H1 (cell line): ENCODE results near the gene AURKAIP1. TPM values are rescaled to one million over a fixed set of nuclear protein-coding genes. Genes with fewer than 3 reads are reported as not detected.

ENCODE experiments used
- CTCF ChIA-PET: fragments of 300-600 bp; sonication (Branson Sonifier 250); formaldehyde crosslinking; loops from one replicate; lab custom pipeline; 2021; ENCODE audit not compliant: partially characterized antibody; lab: Charles Lee
- POLR2A ChIA-PET: fragments of 300-600 bp; sonication (Branson Sonifier 250); formaldehyde crosslinking; loops from one replicate; lab custom pipeline; 2021; ENCODE audit warnings: inconsistent platforms; ENCODE audit not compliant: partially characterized antibody; lab: Charles Lee
- DNase-seq, 2 experiments: peaks; one replicate each; pipeline versions ENCODE4 v3.0.0 to v3.0.0-alpha.2; 2010 to 2022; ENCODE audit warnings: low spot score in 2 of 2, low read depth in 1 of 2, mixed read lengths in 1 of 2
- FAIRE-seq: peaks from 2 replicates; lab custom pipeline; 2011; peaks lifted over from hg19 to GRCh38; lab: Jason Lieb, UNC
- H2AFZ ChIP-seq: 2 replicates; pipeline ENCODE4 v1.8.1; 2012; ENCODE audit warnings: low read length, inconsistent platforms
- H2AK5ac ChIP-seq: 2 replicates; pipeline ENCODE4 v1.6.1; 2013; ENCODE audit warnings: low read depth, low read length
- H2BK120ac ChIP-seq: replicated peaks from 2 replicates; pipeline ENCODE3; 2013; ENCODE audit warnings: low read depth, low read length, inconsistent platforms
- H2BK12ac ChIP-seq: 2 replicates; pipeline ENCODE4 v1.6.1; 2013; ENCODE audit warnings: low read depth, low read length
- H2BK15ac ChIP-seq: 2 replicates; pipeline ENCODE4 v1.6.1; 2013; ENCODE audit warnings: low read length
- H2BK20ac ChIP-seq: 2 replicates; pipeline ENCODE4 v1.6.1; 2013; ENCODE audit warnings: low read length
- H2BK5ac ChIP-seq: 2 replicates; pipeline ENCODE4 v1.6.1; 2013; ENCODE audit warnings: low read depth, low read length
- H3K14ac ChIP-seq: 2 replicates; pipeline ENCODE4 v1.6.1; 2013; ENCODE audit warnings: inconsistent platforms; ENCODE audit not compliant: insufficient read length
- H3K18ac ChIP-seq: 2 replicates; pipeline ENCODE4 v1.6.1; 2013; ENCODE audit warnings: low read length; ENCODE audit errors: extremely low read depth
- H3K23ac ChIP-seq: 2 replicates; pipeline ENCODE4 v1.6.1; 2013; ENCODE audit warnings: inconsistent platforms; ENCODE audit not compliant: insufficient read length
- H3K23me2 ChIP-seq: 2 replicates; pipeline ENCODE4 v1.6.1; 2013; ENCODE audit warnings: low read depth, low read length
- H3K27ac ChIP-seq: 2 replicates; pipeline ENCODE4 v1.6.1; 2011; ENCODE audit warnings: low read depth, low read length, inconsistent platforms
- H3K27me3 ChIP-seq, 4 experiments: replicated peaks in 1 of 4; 1 replicate in 1 of 4; 2 replicates in 3 of 4; pipeline versions ENCODE4 v1.6.1 to v1.8.1; 2011 to 2013; ENCODE audit warnings: low read length in 3 of 4, mild to moderate bottlenecking in 3 of 4, inconsistent platforms in 2 of 4, mixed read lengths in 2 of 4, moderate library complexity in 1 of 4; ENCODE audit not compliant: control insufficient read depth in 3 of 4, insufficient read depth in 3 of 4; ENCODE audit errors: extremely low read depth in 1 of 4
- H3K36me3 ChIP-seq, 4 experiments: 2 replicates each; pipeline versions ENCODE4 v1.6.1 to v1.8.1; 2011 to 2013; ENCODE audit warnings: mild to moderate bottlenecking in 4 of 4, low read length in 3 of 4, moderate library complexity in 2 of 4, control low read depth in 1 of 4, inconsistent platforms in 1 of 4; ENCODE audit not compliant: insufficient read depth in 4 of 4, control insufficient read depth in 2 of 4
- H3K4ac ChIP-seq: replicated peaks from 2 replicates; pipeline ENCODE3; 2013; ENCODE audit warnings: low read length, low read depth, mixed read lengths, inconsistent platforms; ENCODE audit not compliant: insufficient read length
- H3K4me1 ChIP-seq, 4 experiments: replicated peaks in 1 of 4; 1 replicate in 1 of 4; 2 replicates in 3 of 4; pipeline versions ENCODE4 v1.6.1 to v1.8.1; 2011 to 2013; ENCODE audit warnings: low read length in 3 of 4, inconsistent platforms in 2 of 4, mixed read lengths in 1 of 4; ENCODE audit not compliant: insufficient read depth in 4 of 4, control insufficient read depth in 3 of 4
- H3K4me2 ChIP-seq, 2 experiments: 2 replicates each; pipeline versions ENCODE4 v1.6.1 to v1.8.1; 2011 to 2013; ENCODE audit warnings: low read depth in 2 of 2, low read length in 2 of 2, control low read depth in 1 of 2, inconsistent platforms in 1 of 2, mild to moderate bottlenecking in 1 of 2; ENCODE audit not compliant: insufficient read depth in 1 of 2
- H3K4me3 ChIP-seq, 4 experiments: fragments of 200-600, 300-600 bp in 1 of 4; sonication (generic), shearing (Covaris generic), sonication (Bioruptor Twin) in 1 of 4; 2 replicates each; pipeline versions ENCODE4 v1.5.1 to v1.8.1; 2011 to 2016; ENCODE audit warnings: low read length in 4 of 4, low read depth in 3 of 4, control low read depth in 2 of 4, inconsistent platforms in 2 of 4, mild to moderate bottlenecking in 2 of 4, mixed read lengths in 1 of 4, moderate library complexity in 1 of 4; ENCODE audit not compliant: insufficient read depth in 2 of 4; ENCODE audit errors: extremely low read depth in 1 of 4
- H3K56ac ChIP-seq: replicated peaks from 2 replicates; pipeline ENCODE3; 2013; ENCODE audit warnings: low read depth, mild to moderate bottlenecking, mixed read lengths, low read length, inconsistent platforms; ENCODE audit not compliant: insufficient read length
- H3K79me1 ChIP-seq: 2 replicates; pipeline ENCODE4 v1.6.1; 2013; ENCODE audit warnings: low read depth, low read length, control low read depth
- H3K79me2 ChIP-seq, 2 experiments: 2 replicates each; pipeline versions ENCODE4 v1.6.1 to v1.8.1; 2012 to 2013; ENCODE audit warnings: low read length in 2 of 2, mild to moderate bottlenecking in 2 of 2, inconsistent platforms in 1 of 2; ENCODE audit not compliant: insufficient read depth in 2 of 2, control insufficient read depth in 1 of 2
- H3K9ac ChIP-seq, 4 experiments: replicated peaks in 1 of 4; 1 replicate in 1 of 4; 2 replicates in 3 of 4; pipeline versions ENCODE4 v1.6.1 to v1.8.1; 2011 to 2013; ENCODE audit warnings: low read depth in 3 of 4, low read length in 3 of 4, control low read depth in 2 of 4, mild to moderate bottlenecking in 2 of 4, moderate library complexity in 2 of 4, inconsistent platforms in 1 of 4; ENCODE audit errors: extremely low read depth in 1 of 4
- H3K9me3 ChIP-seq, 2 experiments: 2 replicates each; pipeline versions ENCODE4 v1.6.1 to v1.8.1; 2012 to 2013; ENCODE audit warnings: mild to moderate bottlenecking in 2 of 2, moderate library complexity in 2 of 2, control low read depth in 1 of 2, inconsistent platforms in 1 of 2, low read depth in 1 of 2, low read length in 1 of 2, mixed read lengths in 1 of 2; ENCODE audit not compliant: insufficient read depth in 2 of 2
- H4K20me1 ChIP-seq, 2 experiments: replicated peaks in 1 of 2; 2 replicates each; pipeline versions ENCODE3 to v1.8.1; 2011 to 2013; ENCODE audit warnings: inconsistent platforms in 2 of 2, low read length in 2 of 2, mild to moderate bottlenecking in 1 of 2; ENCODE audit not compliant: insufficient read depth in 2 of 2, control insufficient read depth in 1 of 2
- H4K5ac ChIP-seq: 2 replicates; pipeline ENCODE4 v1.6.1; 2013; ENCODE audit warnings: low read length, low read depth, mixed read lengths, inconsistent platforms; ENCODE audit not compliant: insufficient read length
- H4K8ac ChIP-seq: 2 replicates; pipeline ENCODE4 v1.8.0; 2013; ENCODE audit warnings: mild to moderate bottlenecking, moderate library complexity, low read length, inconsistent platforms; ENCODE audit not compliant: insufficient read depth; ENCODE audit errors: extremely low read depth
- H4K91ac ChIP-seq: replicated peaks from 2 replicates; pipeline ENCODE3; 2013; ENCODE audit warnings: low read length, mixed read lengths, inconsistent platforms; ENCODE audit not compliant: insufficient read length
- CBX5 ChIP-seq: fragments of 300-800, 300-1000 bp; sonication (generic); IDR thresholded peaks from 2 replicates; pipeline ENCODE4 v1.7.1; 2016; ENCODE audit warnings: antibody characterized with exemption, low read length, low read depth
- GABPA ChIP-seq: IDR thresholded peaks from 2 replicates; pipeline ENCODE4 v1.6.1; 2011; ENCODE audit warnings: mild to moderate bottlenecking, low read length, moderate library complexity, borderline replicate concordance; ENCODE audit not compliant: insufficient read depth
- RNF2 ChIP-seq: fragments of 200-900, 300-1000 bp; sonication (generic); IDR thresholded peaks from 2 replicates; pipeline ENCODE4 v1.7.1; 2016; ENCODE audit warnings: borderline replicate concordance, low read depth, mild to moderate bottlenecking, antibody characterized with exemption, low read length; ENCODE audit not compliant: poor library complexity, severe bottlenecking; ENCODE audit errors: missing control alignments
- TAF1 ChIP-seq: IDR thresholded peaks from 2 replicates; pipeline ENCODE4 v1.6.1; 2011; ENCODE audit warnings: mild to moderate bottlenecking, low read depth, low read length
- whole genome bisulfite sequencing, 2 experiments: shearing (Covaris generic) in 1 of 2; methylation state at CpG; one replicate each; pipeline versions ENCODE4 v1.1.6 to v1.1.7; 2013 to 2015; ENCODE audit warnings: low lambda C conversion rate in 2 of 2, mixed read lengths in 2 of 2, inconsistent platforms in 1 of 2, low coverage in 1 of 2, missing lambda C conversion rate in 1 of 2; ENCODE audit not compliant: insufficient replicate concordance in 2 of 2, insufficient coverage in 1 of 2, insufficient read length in 1 of 2; ENCODE audit errors: extremely low coverage in 1 of 2, missing lambda C conversion rate in 1 of 2; 5-methylcytosine and 5-hydroxymethylcytosine counted together
- polyA plus RNA-seq, 7 experiments: library from polyadenylated mRNA; depleted of rRNA in 3 of 7; stranded (reverse) in 5 of 7; unstranded in 2 of 7; fragments of >200 nt in 5 of 7; fragments of 200-250 nt in 2 of 7; gene quantifications; 1 replicate in 5 of 7; 2 replicates in 1 of 7; 4 replicates in 1 of 7; pipeline versions ENCODE4 v1.2.1 to v1.2.3, GENCODE V29; 2011 to 2013; ENCODE audit warnings: missing spikeins in 2 of 7, mixed read lengths in 2 of 7
- total RNA-seq: library from RNA; stranded (reverse); fragmentation: NEBNext Ultra II Directional; extraction: Animal tissue kit (Norgen Biotek cat#: 25700); gene quantifications from 2 replicates; pipeline ENCODE4 v1.2.1, GENCODE V29; 2021

Gene AURKAIP1
- total and polyA plus RNA-seq, 2 of the 8 experiments (the other 6 are each of a cell fraction or from before 2014, with no cell fraction given), result 87.8 to 194 TPM

DNA sequence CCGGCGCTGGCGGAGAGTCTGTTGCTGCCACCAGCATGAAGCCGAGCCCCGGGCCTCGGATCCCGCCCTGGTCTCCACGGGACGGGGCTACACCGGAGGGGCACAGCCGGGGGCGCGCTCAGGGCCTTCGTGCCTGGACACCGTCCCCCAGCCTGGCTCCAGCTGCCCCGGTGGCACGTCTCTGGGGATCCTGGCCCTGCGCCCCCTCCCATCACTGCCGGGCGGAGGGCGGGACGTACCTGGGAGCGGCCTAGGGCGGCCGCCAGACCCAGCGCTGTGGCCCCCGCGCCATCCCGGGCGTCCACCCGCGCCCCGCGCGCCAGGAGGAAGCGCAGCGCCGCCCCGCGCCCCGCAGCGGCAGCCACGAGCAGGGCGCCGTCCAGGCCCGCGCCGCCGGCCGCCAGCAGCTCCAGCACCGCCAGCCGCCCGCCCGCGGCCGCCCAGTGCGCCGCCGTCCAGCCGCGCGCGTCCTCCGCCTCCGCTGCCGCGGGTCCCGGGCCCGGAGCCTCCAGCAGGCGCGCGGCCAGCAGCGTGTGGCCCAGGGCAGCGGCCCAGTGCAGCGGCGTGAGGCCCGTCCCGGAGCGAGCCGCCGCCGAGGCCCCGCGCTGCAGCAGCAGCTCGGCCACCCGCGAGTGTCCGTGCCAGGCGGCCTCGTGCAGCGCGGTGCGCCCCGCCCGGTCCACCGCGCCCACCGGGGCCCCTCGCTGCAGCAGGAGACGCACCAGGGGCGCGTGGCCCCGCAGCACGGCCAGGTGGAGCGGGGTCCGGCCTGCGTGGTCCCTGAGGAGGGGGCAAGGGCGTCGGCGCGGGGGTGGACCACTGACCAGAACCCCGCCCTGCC is 45.0 kb upstream of the AURKAIP1 start:
- peak overlapping the region; percentile 96 for H3K4ac ChIP-seq
- H2BK12ac ChIP-seq, result peak overlapping the region; percentile 90; the same call in 1 of the 2 replicates
- DNase-seq (no peak), FAIRE-seq (no peak)
- no peaks in the 10 kb centered on the region; a peak in 2 of 7 replicates for H3K27me3 ChIP-seq
- POLR2A ChIA-PET, result interaction anchor here (0.6 to 22.9 kb wide), 9 partner anchors 9 to 101 kb away, joined by 3 to 515 read pairs (median 7); partner anchors contain the start of genes CCNL2, MRPL20 and VWA1
- peak overlapping the region; percentile 44 to 65; a peak in 3 of 4 replicates for H3K4me2 ChIP-seq
- no peak overlapping the region for H3K56ac ChIP-seq
- H2BK20ac ChIP-seq, result no peak overlapping the region
- no peak overlapping the region for H2BK120ac ChIP-seq
- H3K9ac ChIP-seq, result peak overlapping the region in 1 of 4 experiments; percentile 85; a peak in 1 of 7 replicates
- no peaks in the 10 kb centered on the region for H3K79me1 ChIP-seq
- peak overlapping the region; percentile 83 for H3K18ac ChIP-seq
- peak overlapping the region; percentile 3; the same call in 1 of the 2 replicates for H2AFZ ChIP-seq
- TF ChIP-seq CBX5 (no peak), GABPA (peak; percentile 18; the same call in 1 of the 2 replicates), TAF1 (0 out of 2 replicates have a peak, but pooled peaks have one; percentile 31), RNF2 (peak; percentile 26)
- H4K91ac ChIP-seq, result peak overlapping the region; percentile 85
- no peaks in the 10 kb centered on the region for H3K36me3 ChIP-seq
- H3K79me2 ChIP-seq, result no peaks in the 10 kb centered on the region
- H2BK15ac ChIP-seq, result no peak overlapping the region; the same call in 1 of the 2 replicates
- H3K14ac ChIP-seq, result no peak overlapping the region
- H4K8ac ChIP-seq, result peak overlapping the region; percentile 88
- no peak overlapping the region for H3K23ac ChIP-seq
- no peaks in the 10 kb centered on the region for H4K20me1 ChIP-seq
- H3K27ac ChIP-seq, result no peak overlapping the region; the same call in 1 of the 2 replicates
- no peak overlapping the region for H2BK5ac ChIP-seq
- 13% methylated on average over 38 of the region's 112 CpGs; no CpG with 5 or more reads in 1 of the 2 experiments for WGBS, 2 experiments
- H3K4me3 ChIP-seq, result peak overlapping the region; percentile 7 to 50 (median 26); a peak in 6 of 8 replicates
- H3K23me2 ChIP-seq, result peaks cover 6% of the 10 kb centered on the region; the same call in 1 of the 2 replicates
- H3K9me3 ChIP-seq, result no peaks in the 10 kb centered on the region
- no peak overlapping the region for H4K5ac ChIP-seq
- CTCF ChIA-PET, result interaction anchor here (0.7 to 1.3 kb wide), 4 partner anchors 10 to 85 kb away, joined by 3 to 5 read pairs (median 4); no protein-coding TSS in a partner anchor
- peaks cover 0 to 29% (median 23%) of the 10 kb centered on the region in 4 experiments; a peak in 6 of 7 replicates for H3K4me1 ChIP-seq
- H2AK5ac ChIP-seq, result no peak overlapping the region
